HG02884 (cell line): ENCODE results near the gene STRN3.
"Not testable (repeated sequence)": the region's sequence is repeated elsewhere in the genome, so short reads cannot be mapped to it uniquely, and the experiment has no call there.

Experiments used
- ATAC-seq: cut with Tn5 transposase; IDR thresholded peaks from one replicate; pipeline ENCODE4 v1.9.1; 2021; ENCODE audit warnings: mild to moderate bottlenecking, moderate library complexity; ENCODE audit not compliant: unreplicated experiment

STRN3 gene

GRCh38 chr14:31037709-31038221 lies 11.6 kb upstream of the STRN3 start:
- ATAC-seq = no peak

GRCh38 chr14:31036552-31036951 lies 10.4 kb upstream of the STRN3 start:
- no peak for ATAC-seq

DNA sequence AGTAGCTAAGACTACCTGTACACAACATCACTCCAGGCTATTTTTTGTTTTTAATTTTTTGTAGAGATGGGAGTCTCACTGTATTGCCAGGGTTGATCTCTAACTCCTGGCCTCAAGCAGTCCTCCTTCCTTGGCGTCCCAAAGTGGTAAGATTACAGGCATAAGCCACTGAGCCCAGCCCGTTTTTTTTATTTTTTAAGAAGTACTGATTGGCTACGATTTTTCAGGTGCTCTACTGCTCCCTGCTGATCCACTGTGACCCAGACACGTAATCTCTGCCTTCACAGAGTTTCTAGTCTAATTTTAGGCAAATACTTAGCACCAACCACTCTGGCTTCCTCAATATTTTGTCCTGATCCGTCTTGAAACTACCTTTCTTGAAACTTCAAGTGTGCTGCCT lies 4.3 kb upstream of the STRN3 start:
- no peak for ATAC-seq

DNA sequence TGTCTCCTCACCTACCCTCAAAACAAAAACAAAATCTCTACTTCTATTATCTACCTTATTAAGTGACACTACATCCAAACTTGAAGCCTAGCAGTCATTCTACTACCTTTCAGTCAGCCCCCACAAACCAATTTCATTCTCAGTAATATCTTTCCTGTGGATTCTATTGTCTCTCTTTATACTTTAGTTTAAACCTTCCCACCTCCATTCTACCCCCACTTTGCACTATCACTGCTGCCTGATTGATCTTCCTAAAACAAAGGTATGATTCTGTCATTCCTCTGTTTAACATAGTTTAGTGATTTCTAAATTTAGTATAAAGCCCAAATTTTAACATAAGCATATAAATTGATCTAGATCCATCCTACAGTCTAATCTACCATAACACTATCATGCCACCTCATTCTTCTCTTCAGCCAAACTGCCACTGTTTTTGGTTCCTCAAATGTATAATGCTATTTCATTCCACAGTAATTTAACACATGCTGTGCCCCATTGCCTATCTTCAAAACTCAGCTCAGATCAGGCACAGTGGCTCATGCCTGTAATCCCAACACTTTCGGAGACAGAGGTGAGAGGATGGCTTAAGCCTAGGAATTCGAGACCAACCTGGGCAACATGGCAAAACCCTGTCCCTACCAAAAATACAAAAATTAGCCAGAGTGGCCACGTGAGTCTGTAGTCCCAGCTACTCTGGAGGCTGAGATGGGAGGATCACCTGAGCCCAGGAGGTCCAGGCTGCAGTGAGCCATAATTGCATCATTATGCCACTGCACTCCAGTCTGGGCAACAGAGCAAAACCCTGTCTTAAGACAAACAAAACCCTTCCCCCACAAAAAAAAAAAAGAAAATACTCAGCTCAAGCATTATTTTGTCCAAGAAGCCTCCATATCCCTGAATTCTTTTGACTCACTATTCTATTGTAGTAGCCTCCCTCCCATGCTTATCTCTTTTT lies 3.1 kb upstream of the STRN3 start:
- ATAC-seq = no peak

- no peak for ATAC-seq
These were observed 1.7 kb upstream of the STRN3 start for GRCh38 chr14:31027847-31028246.

GRCh38 chr14:31026450-31027235 lies 464 bp upstream of the STRN3 start:
- peak; percentile 89 for ATAC-seq

DNA sequence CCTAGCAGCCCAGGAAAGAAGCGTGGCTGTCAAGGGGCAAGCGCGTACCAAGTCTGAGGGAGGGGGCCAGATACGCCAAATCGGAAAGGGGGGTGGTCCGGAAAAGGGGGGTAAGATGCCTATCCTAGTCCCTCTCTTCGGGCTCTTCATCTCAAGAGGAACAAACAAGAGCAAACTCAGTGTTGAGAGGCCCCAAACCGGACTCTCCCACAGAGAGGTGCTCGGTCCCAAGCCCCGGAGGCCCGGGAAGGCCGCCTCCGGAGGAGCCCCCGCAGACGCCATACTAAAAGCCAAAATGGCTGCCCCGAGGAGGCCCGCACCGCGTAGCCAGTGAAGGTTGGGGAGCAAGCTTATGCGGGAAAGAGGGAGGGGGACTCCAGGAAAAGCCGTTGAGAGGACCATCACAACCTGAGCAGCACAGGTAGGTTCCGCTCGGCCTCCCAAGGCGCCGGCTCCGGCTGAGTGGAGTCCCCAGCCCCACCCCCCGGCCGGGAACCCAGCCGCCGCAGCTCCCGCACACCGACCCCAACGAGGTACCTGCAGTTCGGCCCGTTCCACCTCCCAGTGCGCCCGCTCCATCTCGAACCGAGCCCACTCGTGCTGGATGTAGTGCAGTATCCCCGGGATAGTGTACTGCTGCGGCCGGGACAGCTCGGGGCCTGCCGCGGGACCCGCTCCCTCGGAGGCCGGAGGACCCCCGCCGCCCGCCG lies 657 bp downstream of the STRN3 start, which contains the start of gene AP4S1:
AP4S1 (plus strand) TSS at position 283 of the 710 bp plus-strand sequence. CDS start 40,548 bp downstream, outside the sequence.
- no peak for ATAC-seq

DNA sequence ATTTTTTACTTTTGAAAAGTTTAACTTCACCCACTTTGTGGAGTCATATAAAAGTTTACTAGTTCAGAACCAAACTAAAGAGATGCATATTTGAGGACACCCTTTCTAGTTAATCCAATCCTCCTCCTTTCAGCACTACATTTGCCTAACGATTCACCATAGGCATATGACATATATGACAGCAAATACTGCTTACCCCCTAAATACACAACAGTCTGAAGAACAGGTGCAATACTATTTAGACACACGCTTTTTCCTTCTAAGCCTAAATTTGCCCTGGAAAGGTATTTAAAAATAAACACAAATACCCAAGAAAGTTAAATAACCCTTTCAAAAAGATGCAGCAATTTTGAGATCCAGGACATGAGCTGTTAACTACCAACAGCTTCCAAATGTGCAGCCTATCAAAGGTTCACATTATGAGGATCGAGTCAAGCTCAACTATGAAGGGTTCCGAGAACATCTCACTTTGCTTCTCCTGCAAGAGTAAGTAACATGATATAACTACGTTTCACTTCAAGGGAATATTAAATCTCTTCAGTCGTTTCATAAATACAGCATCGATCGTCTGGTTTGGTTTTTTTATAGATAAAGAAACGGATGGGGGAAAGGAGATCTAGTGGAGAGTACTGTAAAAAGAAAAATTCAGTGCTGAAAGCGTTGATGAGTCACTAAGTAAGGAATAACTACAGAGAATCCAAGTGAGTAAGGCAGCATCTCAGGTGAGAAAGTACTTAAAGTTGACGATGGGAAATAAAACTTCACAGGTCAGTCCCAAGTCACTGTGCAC lies 1.4 kb downstream of the STRN3 start:
- ATAC-seq = no peak

DNA sequence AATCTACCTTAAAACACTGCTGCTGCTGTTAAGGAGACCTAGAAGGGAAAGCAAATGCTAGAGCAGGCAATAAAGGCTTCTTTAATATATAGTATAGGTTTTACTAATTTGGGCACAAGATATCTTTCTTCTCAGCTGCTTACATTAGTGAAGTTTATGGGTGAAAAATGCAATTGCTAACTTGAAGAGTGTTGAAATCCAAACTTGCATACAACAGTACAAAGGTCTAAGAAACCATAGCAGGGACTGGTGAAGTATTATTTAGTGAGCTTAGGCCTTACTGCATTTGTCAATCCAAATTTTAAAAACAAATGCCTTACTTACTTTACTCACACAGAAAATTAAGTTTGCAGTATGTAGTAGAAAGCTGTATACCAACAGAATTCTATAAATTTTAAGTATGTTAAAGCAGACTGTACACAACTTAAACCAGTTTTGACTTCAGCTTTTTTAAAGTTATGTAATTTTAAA lies 2.1 kb downstream of the STRN3 start:
- no peak for ATAC-seq

- no peak for ATAC-seq
These were observed 3.8 kb downstream of the STRN3 start for GRCh38 chr14:31022386-31022785.

DNA sequence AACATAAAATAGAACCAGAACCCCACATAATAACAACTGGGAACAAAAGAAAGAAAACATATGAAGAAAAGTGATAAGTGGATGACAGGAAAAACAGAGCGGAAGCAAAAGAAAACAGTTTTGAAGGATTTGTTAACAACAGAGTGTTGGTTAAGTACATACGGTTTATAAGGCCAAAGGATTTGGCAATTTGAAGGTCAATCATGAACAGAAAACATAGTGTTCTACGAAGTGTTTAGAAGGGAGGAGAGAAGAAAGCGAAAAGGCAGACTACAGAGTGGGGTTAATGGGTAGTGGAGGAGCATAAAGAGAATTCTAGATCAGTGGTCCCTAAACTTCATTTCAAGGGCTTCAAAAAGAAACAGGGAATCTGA lies 4.6 kb downstream of the STRN3 start:
- no peak for ATAC-seq

DNA sequence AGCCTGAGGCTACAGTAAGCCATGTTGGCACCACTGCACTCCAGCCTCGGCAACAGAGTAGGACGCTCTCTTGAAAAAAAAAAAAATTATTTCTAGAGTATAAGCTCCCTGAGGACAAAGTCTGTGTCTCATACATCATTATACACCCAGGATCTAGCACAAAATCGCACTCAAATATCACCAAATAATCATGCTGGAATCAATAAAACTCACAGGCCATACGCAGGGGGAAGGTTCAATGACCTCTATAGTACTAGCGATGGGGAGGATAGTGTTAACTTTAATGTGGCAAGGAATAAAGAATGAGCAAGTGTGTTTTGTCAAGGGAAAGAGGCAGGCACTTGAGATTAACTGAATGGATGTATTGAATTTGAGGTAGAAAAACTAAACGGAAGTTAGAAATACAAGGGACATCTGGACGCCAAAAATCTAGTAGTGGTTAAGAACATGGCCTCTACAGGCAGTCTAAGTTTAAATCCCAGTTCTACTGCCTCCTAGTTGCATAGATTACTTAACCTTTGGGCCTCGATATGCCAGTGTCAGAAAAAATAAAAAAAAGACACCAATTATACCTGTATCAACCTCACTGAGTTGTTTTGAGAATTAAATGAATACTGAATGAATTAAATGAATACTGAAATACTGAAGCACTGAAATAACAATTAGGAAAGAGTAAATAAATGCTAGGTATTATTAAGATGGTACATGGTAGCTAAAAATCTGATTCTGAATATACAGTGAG lies 5.2 kb downstream of the STRN3 start:
- no peak for ATAC-seq

GRCh38 chr14:31018057-31018645 lies 8.0 kb downstream of the STRN3 start:
- no peak for ATAC-seq

- ATAC-seq = no peak
These were observed 12.3 kb downstream of the STRN3 start for GRCh38 chr14:31013841-31014240.

DNA sequence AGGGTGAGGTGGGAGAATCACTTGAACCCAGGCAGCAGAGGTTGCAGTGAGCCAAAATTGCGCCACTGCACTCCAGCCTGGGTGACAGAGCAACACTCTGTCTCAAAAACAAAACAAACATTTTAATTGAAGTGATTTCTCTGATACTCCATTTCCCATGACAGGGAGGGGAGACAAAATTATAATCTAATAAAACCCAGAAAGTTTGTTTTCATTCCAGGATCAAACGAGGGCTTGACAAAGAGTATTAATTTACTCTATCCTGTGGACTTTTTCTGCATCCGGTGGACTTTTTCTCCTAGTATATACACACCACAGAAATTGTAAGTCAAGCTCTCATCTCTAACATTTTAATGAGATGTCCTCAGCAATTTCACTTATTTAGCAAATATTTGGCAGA lies 15.2 kb downstream of the STRN3 start:
- no peak for ATAC-seq

DNA sequence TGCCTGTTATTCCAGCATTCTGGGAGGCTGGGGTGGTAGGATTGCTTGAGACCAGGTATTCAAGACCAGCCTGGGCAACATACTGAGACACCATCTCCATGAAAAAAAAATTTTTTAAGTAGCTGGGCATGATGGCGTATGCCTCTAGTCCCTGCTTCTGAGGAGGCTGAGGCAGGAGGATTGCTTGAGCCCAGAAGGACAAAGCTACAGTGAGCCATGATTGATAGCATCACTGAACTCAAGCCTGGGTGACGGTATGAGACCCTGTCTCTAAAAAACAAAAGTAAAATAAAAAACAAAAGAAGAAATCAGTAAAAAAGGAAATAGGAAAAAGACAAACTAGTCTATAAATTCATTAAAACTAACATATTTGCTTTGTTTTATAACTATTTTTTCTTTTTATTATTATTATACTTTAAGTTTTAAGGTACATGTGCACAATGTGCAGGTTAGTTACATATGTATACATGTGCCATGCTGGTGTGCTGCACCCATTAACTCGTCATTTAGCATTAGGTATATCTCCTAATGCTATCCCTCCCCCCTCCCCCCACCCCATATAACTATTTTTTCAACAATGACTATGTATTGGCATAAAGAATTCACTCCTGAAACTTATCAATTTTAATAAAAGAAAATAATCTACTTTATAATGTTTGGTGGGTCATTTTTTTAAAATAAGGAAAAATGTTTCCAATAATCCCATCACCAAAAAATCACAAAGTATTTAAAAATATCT lies 16.2 kb downstream of the STRN3 start:
- no peak for ATAC-seq

DNA sequence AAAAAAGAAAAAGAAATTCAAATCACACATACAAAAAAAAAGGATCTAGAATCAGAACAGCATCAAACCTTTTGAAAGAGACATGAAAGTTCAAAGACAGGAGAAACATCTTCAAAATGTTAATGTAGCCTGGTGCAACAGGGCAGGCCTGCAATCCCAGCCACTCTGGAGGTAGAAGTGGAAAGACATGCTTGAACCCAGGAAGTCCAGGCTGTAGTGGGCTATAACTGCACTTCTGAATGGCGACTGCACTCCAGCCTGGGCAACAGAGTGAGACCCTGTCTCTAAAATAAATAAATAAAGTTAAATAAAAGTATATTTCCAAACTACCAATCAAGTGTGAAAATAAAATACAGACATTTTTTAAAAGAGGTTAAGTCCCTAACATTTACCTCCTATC lies 19.5 kb downstream of the STRN3 start:
- no peak for ATAC-seq

GRCh38 chr14:31004007-31004406 lies 22.2 kb downstream of the STRN3 start:
- not testable (repeated sequence) for ATAC-seq
